IMR-90 (cell line): ENCODE results near the gene JPH3.

Experiments used
- BHLHE40 ChIP-seq: fragments of 150-350 bp; IDR thresholded peaks from 2 replicates; pipeline ENCODE4 v1.6.1; 2016; ENCODE audit warnings: mild to moderate bottlenecking, low read depth, low read length
- CEBPB ChIP-seq: IDR thresholded peaks from 2 replicates; pipeline ENCODE4 v1.6.1; 2012; ENCODE audit warnings: low read depth, low read length, improper control_type of control experiment
- CTCF ChIP-seq: conservative IDR thresholded peaks from 2 replicates; pipeline ENCODE4 v1.5.1; 2012; ENCODE audit warnings: mild to moderate bottlenecking, low read depth, low read length, improper control_type of control experiment
- FOS ChIP-seq: fragments of 150-350 bp; IDR thresholded peaks from 2 replicates; pipeline ENCODE4 v1.6.1; 2016; ENCODE audit warnings: low read depth, low read length
- MAFK ChIP-seq: IDR thresholded peaks from 2 replicates; pipeline ENCODE4 v1.6.1; 2012; ENCODE audit warnings: low read depth, low read length, improper control_type of control experiment
- MAZ ChIP-seq: IDR thresholded peaks from 2 replicates; pipeline ENCODE4 v1.6.1; 2012; ENCODE audit warnings: low read depth, mild to moderate bottlenecking, low read length, improper control_type of control experiment, moderate library complexity, borderline replicate concordance
- POLR2A ChIP-seq: IDR thresholded peaks from 2 replicates; pipeline ENCODE4 v1.6.1; 2012; ENCODE audit warnings: mild to moderate bottlenecking, low read depth, low read length
- RCOR1 ChIP-seq: IDR thresholded peaks from 2 replicates; pipeline ENCODE4 v1.6.1; 2012; ENCODE audit warnings: mild to moderate bottlenecking, low read length, improper control_type of control experiment; ENCODE audit not compliant: insufficient replicate concordance
- RFX5 ChIP-seq: IDR thresholded peaks from 2 replicates; pipeline ENCODE4 v1.8.0; 2012; ENCODE audit warnings: low read depth, mild to moderate bottlenecking, low read length, moderate library complexity
- SMC3 ChIP-seq: fragments of 150-350 bp; IDR thresholded peaks from 2 replicates; pipeline ENCODE4 v1.6.1; 2016; ENCODE audit warnings: low read depth, mild to moderate bottlenecking, antibody characterized with exemption, low read length, moderate library complexity
- USF2 ChIP-seq: fragments of 150-350 bp; IDR thresholded peaks from 2 replicates; pipeline ENCODE4 v1.6.1; 2017; ENCODE audit warnings: mild to moderate bottlenecking, antibody characterized with exemption, low read length, low read depth

GRCh38 chr16:87691686-87692079, 89.4 kb downstream of the JPH3 start:
- TF ChIP-seq MAFK (no peak), CTCF (no peak), POLR2A (no peak), FOS (no peak), SMC3 (no peak), CEBPB (no peak), BHLHE40 (no peak), RFX5 (no peak), USF2 (no peak), RCOR1 (no peak), MAZ (no peak)
